GM19351 (cell line): ENCODE results near the gene UNC5A.

Source experiments
- ATAC-seq: cut with Tn5 transposase; IDR thresholded peaks from one replicate; pipeline ENCODE4 v1.9.1; 2021; ENCODE audit warnings: mild to moderate bottlenecking, moderate library complexity; ENCODE audit not compliant: unreplicated experiment

UNC5A gene

GRCh38 chr5:176799488-176799887, 10.9 kb upstream of the UNC5A start:
- no peak for ATAC-seq

- no peak for ATAC-seq
Observed at GRCh38 chr5:176800024-176800423, 10.3 kb upstream of the UNC5A start.

- no peak for ATAC-seq
Observed at GRCh38 chr5:176802116-176802784, 8.1 kb upstream of the UNC5A start.

GRCh38 chr5:176803068-176803942, 7.1 kb upstream of the UNC5A start:
- no peak for ATAC-seq

- ATAC-seq = no peak
Observed at GRCh38 chr5:176803943-176804498, 6.3 kb upstream of the UNC5A start.

GRCh38 chr5:176806137-176806536, 4.2 kb upstream of the UNC5A start:
- no peak for ATAC-seq

GRCh38 chr5:176809544-176810080, 747 bp upstream of the UNC5A start:
- ATAC-seq = no peak

GRCh38 chr5:176810687-176811501, 535 bp downstream of the UNC5A start:
- ATAC-seq = no peak

- ATAC-seq = no peak
Observed at GRCh38 chr5:176812269-176813259, 2.2 kb downstream of the UNC5A start.

GRCh38 chr5:176813587-176814312, 3.4 kb downstream of the UNC5A start:
- ATAC-seq = no peak

GRCh38 chr5:176814313-176814685, 3.9 kb downstream of the UNC5A start:
- ATAC-seq = no peak

GRCh38 chr5:176814836-176815438, 4.6 kb downstream of the UNC5A start:
- no peak for ATAC-seq

GRCh38 chr5:176816043-176816745, 5.8 kb downstream of the UNC5A start:
- no peak for ATAC-seq

GRCh38 chr5:176816791-176817347, 6.5 kb downstream of the UNC5A start:
- no peak for ATAC-seq

GRCh38 chr5:176817369-176817840, 7.0 kb downstream of the UNC5A start:
- no peak for ATAC-seq

- no peak for ATAC-seq
Observed at GRCh38 chr5:176817841-176818377, 7.5 kb downstream of the UNC5A start.

GRCh38 chr5:176818391-176819098, 8.2 kb downstream of the UNC5A start:
- no peak for ATAC-seq
